OCI-LY3 (cell line): ENCODE data around the gene SAMD13.

Experiments
- H2AFZ ChIP-seq: fragments of 200-600, 300-600 bp; shearing (Covaris generic); 2 replicates; pipeline ENCODE4 v1.6.0; 2014; ENCODE audit warnings: antibody characterized with exemption, low read depth, low read length
- H3K27ac ChIP-seq: fragments of 200-600, 300-600 bp; sonication (generic); 2 replicates; pipeline ENCODE4 v1.5.1; 2014; ENCODE audit warnings: mild to moderate bottlenecking, low read length, moderate library complexity, mixed read lengths
- H3K27me3 ChIP-seq: fragments of 200-600, 300-600 bp; sonication (generic); 2 replicates; pipeline ENCODE4 v1.6.1; 2014; ENCODE audit warnings: low read depth, low read length, mixed read lengths
- H3K36me3 ChIP-seq: fragments of 200-600, 300-600 bp; sonication (generic); replicated peaks from 2 replicates; pipeline ENCODE3; 2014; ENCODE audit warnings: low read depth, low read length, mixed read lengths
- H3K4me1 ChIP-seq: fragments of 300-600, 200-600 bp; sonication (generic); 2 replicates; pipeline ENCODE4 v1.6.1; 2014; ENCODE audit warnings: low read length, mixed read lengths
- H3K4me2 ChIP-seq: fragments of 200-600, 300-600 bp; sonication (generic); 2 replicates; pipeline ENCODE4 v1.6.1; 2014; ENCODE audit warnings: low read length, mixed read lengths
- H3K4me3 ChIP-seq: fragments of 300-600, 200-600 bp; sonication (generic); 2 replicates; pipeline ENCODE4 v1.5.1; 2014; ENCODE audit warnings: antibody characterized with exemption, mild to moderate bottlenecking, low read length, moderate library complexity
- H3K79me2 ChIP-seq: fragments of 300-600, 200-600 bp; shearing (Covaris generic); 2 replicates; pipeline ENCODE4 v1.6.1; 2014; ENCODE audit warnings: mild to moderate bottlenecking, low read length, mixed read lengths
- H3K9ac ChIP-seq: fragments of 300-600, 200-600 bp; shearing (Covaris generic); 2 replicates; pipeline ENCODE4 v1.6.0; 2014; ENCODE audit warnings: mild to moderate bottlenecking, low read length, moderate library complexity
- H3K9me3 ChIP-seq: fragments of 200-600, 300-600 bp; shearing (Covaris generic); 2 replicates; pipeline ENCODE4 v1.6.1; 2014; ENCODE audit warnings: low read length, mixed read lengths; ENCODE audit not compliant: insufficient read depth
- H4K20me1 ChIP-seq: fragments of 200-600, 300-600 bp; sonication (generic); 2 replicates; pipeline ENCODE4 v1.6.1; 2016; ENCODE audit warnings: low read length, mixed read lengths; ENCODE audit not compliant: insufficient read depth
- CTCF ChIP-seq: fragments of 200-600, 300-600 bp; sonication (generic); IDR thresholded peaks from 2 replicates; pipeline ENCODE4 v1.5.1; 2014; ENCODE audit warnings: antibody characterized with exemption, low read length, low read depth
- EZH2phosphoT487 ChIP-seq: fragments of 200-600 bp; shearing (Covaris generic); IDR thresholded peaks from 2 replicates; pipeline ENCODE4 v1.6.1; 2018; ENCODE audit warnings: antibody characterized with exemption, mixed run types, low read depth

Gene SAMD13

DNA sequence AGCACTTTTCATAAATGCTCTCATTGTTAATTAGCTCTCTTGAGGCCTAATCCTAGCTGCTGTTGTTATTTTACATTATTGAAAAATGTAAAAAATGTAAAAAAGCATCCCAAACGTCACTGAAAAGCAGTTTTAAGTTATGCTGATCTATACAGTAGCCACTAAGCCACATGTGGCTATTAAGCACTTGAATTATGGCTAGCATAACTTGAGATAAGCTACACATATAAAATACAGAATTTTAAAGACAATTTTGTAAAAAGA, 78.3 kb downstream of the SAMD13 start:
- peaks cover 7% of the 10 kb centered on the region for H3K4me1 ChIP-seq
- no peaks in the 10 kb centered on the region for H3K9me3 ChIP-seq
- no peak overlapping the region for H3K4me3 ChIP-seq
- no peaks in the 10 kb centered on the region for H4K20me1 ChIP-seq
- no peak overlapping the region for H3K9ac ChIP-seq
- H2AFZ ChIP-seq, result no peak overlapping the region
- no peaks in the 10 kb centered on the region for H3K79me2 ChIP-seq
- TF ChIP-seq CTCF (no peak), EZH2phosphoT487 (no peak)
- no peak overlapping the region for H3K27ac ChIP-seq
- H3K4me2 ChIP-seq, result no peak overlapping the region
- no peaks in the 10 kb centered on the region for H3K27me3 ChIP-seq
- no peaks in the 10 kb centered on the region for H3K36me3 ChIP-seq

- Histone ChIP-seq H3K27ac (no peak overlapping the region), H3K27me3 (no peaks in the 10 kb centered on the region), H3K4me3 (no peak overlapping the region), H3K4me1 (peaks cover 7% of the 10 kb centered on the region), H3K9ac (no peak overlapping the region), H3K9me3 (no peaks in the 10 kb centered on the region), H4K20me1 (no peaks in the 10 kb centered on the region), H3K4me2 (no peak overlapping the region; the same call in 1 of the 2 replicates), H3K79me2 (no peaks in the 10 kb centered on the region), H2AFZ (no peak overlapping the region), H3K36me3 (no peaks in the 10 kb centered on the region)
- TF ChIP-seq EZH2phosphoT487 (no peak), CTCF (no peak)
These were observed 80.6 kb downstream of the SAMD13 start for GRCh38 chr1:84382127-84382526.

DNA sequence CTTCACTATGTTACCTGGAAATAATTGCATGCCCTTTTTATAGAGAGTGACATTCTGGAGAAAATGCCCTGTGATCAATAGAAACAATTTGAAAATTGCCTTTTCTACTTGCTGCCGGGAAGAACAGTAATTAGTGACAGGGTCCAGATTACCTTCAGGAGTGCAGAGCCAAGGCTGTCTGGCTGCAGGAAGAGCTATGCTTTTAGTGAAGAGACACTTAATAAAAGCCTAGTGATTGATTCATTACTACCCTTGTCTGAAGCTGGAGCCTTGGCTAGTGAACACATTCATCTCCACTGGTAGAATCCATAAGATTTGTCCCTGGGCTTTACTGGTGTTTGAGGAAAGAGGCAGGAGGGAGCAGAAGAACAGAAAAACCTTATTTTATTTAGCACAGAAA, 83.8 kb downstream of the SAMD13 start:
- Histone ChIP-seq H3K4me2 (no peak overlapping the region), H3K9me3 (no peaks in the 10 kb centered on the region), H3K36me3 (no peaks in the 10 kb centered on the region), H3K27ac (no peak overlapping the region), H3K4me3 (no peak overlapping the region), H2AFZ (no peak overlapping the region), H4K20me1 (no peaks in the 10 kb centered on the region), H3K9ac (no peak overlapping the region), H3K27me3 (no peaks in the 10 kb centered on the region), H3K79me2 (no peaks in the 10 kb centered on the region), H3K4me1 (peaks cover 33% of the 10 kb centered on the region)
- TF ChIP-seq CTCF, result no peak
- no peak for TF ChIP-seq EZH2phosphoT487

GRCh38 chr1:84386716-84387479, 85.4 kb downstream of the SAMD13 start:
- Histone ChIP-seq H3K79me2 (no peaks in the 10 kb centered on the region), H3K4me1 (peaks cover 37% of the 10 kb centered on the region), H3K9me3 (no peaks in the 10 kb centered on the region), H3K27me3 (no peaks in the 10 kb centered on the region), H3K27ac (no peak overlapping the region), H4K20me1 (no peaks in the 10 kb centered on the region), H3K36me3 (no peaks in the 10 kb centered on the region), H2AFZ (no peak overlapping the region), H3K9ac (no peak overlapping the region), H3K4me2 (no peak overlapping the region), H3K4me3 (no peak overlapping the region)
- no peak for TF ChIP-seq EZH2phosphoT487
- no peak for TF ChIP-seq CTCF
